ENCODE measurements around the gene NUDT4. TPM values are rescaled to one million over a fixed set of nuclear protein-coding genes. Genes with fewer than 3 reads are reported as not detected.
"Not testable (repeated sequence)": the region's sequence is repeated elsewhere in the genome, so short reads cannot be mapped to it uniquely, and the experiment has no call there.

The NUDT4 gene
- total RNA-seq, 1 donor from 2014 or later: 91.7 TPM

DNA sequence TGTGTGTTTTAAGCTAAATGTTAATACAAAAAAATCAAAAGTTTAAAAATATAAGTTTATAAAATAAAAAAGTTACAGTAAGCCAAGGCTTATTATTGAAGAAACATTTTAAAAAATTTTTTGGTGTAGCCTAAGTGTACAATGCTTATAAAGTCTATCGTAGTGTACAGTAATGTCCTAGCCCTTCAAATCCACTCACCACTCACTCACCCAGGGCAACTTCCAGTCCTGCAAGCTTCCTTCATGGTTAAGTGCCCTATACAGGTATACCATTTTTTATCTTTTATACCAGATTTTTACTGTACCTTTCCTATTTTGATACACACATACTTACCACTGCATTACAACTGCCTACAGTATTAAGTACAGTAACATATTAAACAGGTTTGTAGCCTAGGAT lies 52.1 kb downstream of the NUDT4 start:
- Mint-ChIP-seq H3K27ac (ENCODE audit: unreplicated experiment) (no peak overlapping the region), H3K9me3 (ENCODE audit: unreplicated experiment) (no peaks in the 10 kb centered on the region), H3K4me3 (ENCODE audit: unreplicated experiment) (no peak overlapping the region)

DNA sequence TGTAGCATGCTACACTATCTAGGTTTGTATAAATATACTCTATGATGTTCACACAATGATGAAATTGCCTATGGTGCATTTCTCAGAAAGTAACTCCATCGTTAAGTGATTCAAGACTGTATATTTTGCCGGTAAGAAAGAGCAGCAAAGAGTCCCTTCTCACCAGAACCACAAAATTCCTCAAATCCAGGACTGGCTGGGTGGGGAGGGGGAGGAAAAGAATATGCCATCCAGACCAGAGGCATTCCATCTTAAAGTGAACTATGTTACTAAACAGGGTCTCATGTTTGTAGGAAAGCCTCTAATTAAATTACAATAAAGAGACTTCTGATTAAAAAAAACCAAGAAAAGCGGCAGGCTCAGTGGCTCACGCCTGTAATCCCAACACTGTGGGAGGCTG lies 52.6 kb downstream of the NUDT4 start:
- H3K27me3 Mint-ChIP-seq (ENCODE audit: unreplicated experiment): peaks cover 2% of the 10 kb centered on the region
- no peaks in the 10 kb centered on the region for H3K36me3 Mint-ChIP-seq (ENCODE audit: low read depth, unreplicated experiment)
- H3K4me1 Mint-ChIP-seq (ENCODE audit: unreplicated experiment): peaks cover 20% of the 10 kb centered on the region
- H3K9me3 Mint-ChIP-seq (ENCODE audit: unreplicated experiment): no peaks in the 10 kb centered on the region
- H3K27ac Mint-ChIP-seq (ENCODE audit: unreplicated experiment): no peak overlapping the region
- TF ChIP-seq, protein P1, sequence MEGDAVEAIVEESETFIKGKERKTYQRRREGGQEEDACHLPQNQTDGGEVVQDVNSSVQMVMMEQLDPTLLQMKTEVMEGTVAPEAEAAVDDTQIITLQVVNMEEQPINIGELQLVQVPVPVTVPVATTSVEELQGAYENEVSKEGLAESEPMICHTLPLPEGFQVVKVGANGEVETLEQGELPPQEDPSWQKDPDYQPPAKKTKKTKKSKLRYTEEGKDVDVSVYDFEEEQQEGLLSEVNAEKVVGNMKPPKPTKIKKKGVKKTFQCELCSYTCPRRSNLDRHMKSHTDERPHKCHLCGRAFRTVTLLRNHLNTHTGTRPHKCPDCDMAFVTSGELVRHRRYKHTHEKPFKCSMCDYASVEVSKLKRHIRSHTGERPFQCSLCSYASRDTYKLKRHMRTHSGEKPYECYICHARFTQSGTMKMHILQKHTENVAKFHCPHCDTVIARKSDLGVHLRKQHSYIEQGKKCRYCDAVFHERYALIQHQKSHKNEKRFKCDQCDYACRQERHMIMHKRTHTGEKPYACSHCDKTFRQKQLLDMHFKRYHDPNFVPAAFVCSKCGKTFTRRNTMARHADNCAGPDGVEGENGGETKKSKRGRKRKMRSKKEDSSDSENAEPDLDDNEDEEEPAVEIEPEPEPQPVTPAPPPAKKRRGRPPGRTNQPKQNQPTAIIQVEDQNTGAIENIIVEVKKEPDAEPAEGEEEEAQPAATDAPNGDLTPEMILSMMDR (IDR thresholded peaks at IDR 0.05; ENCODE audit: unreplicated experiment): no peak
- H3K4me3 Mint-ChIP-seq (ENCODE audit: unreplicated experiment): no peak overlapping the region
- no peak for DNase-seq (ENCODE audit: low spot score)

More for the DNA sequence above, 52.1 kb downstream of the NUDT4 start:
- Mint-ChIP-seq H3K27me3 (ENCODE audit: unreplicated experiment) (peaks cover 2% of the 10 kb centered on the region), H3K36me3 (ENCODE audit: low read depth, unreplicated experiment) (no peaks in the 10 kb centered on the region), H3K4me1 (ENCODE audit: unreplicated experiment) (peaks cover 22% of the 10 kb centered on the region)
- DNase-seq (ENCODE audit: low spot score): no peak
- TF ChIP-seq, protein P1 (IDR thresholded peaks at IDR 0.05; ENCODE audit: unreplicated experiment): no peak

DNA sequence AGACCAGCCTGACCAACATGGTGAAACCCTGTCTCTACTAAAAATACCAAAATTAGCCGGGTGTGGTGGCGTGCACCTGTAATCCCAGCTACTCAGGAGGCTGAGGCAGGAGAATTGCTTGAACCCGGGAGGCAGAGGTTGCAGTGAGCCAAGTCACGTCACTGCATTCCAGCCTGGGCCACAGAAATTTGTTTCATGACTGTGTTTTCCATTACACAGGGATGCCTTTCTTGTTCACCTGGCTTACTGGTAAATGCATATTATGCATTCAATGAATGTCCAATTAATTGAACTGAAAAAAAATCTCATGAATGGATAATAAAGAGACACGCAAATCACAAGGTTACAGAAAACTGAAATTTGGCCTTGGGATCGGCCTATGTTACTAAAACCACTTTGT lies 54.3 kb downstream of the NUDT4 start:
- H3K27ac Mint-ChIP-seq (ENCODE audit: unreplicated experiment); DNase-seq (ENCODE audit: low spot score); H3K27me3 Mint-ChIP-seq (ENCODE audit: unreplicated experiment); H3K9me3 Mint-ChIP-seq (ENCODE audit: unreplicated experiment); H3K36me3 Mint-ChIP-seq (ENCODE audit: low read depth, unreplicated experiment); H3K4me1 Mint-ChIP-seq (ENCODE audit: unreplicated experiment); H3K4me3 Mint-ChIP-seq (ENCODE audit: unreplicated experiment): not testable (repeated sequence)

DNA sequence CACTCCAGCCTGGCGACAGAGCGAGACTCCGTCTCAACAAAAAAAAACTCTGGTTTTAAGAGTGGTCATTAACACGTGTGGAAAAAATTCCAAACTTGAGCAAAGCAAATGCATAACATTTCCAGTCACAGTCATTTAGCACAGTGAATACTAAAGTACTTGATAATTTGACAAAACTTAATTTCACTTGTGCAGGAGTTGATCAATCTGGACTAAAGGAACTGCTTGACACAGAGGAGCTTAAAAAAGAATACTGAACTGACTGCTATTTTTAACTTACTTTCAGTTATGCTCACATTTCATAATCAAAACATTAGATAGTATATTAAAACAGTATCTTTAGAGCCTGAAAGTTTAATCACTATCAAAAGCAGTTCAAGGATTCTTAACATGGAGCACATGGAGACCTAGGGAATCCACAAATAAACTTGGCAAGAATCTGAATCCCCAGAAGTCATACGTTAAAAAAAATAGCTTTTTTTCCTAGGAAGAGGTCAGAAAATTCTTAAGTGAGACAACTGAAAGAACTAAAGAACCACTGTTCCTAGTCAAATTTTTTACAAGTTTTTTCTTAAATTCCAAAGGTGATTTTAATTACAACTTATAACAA lies 56.6 kb downstream of the NUDT4 start:
- H3K27ac Mint-ChIP-seq (ENCODE audit: unreplicated experiment): no peak overlapping the region
- H3K4me3 Mint-ChIP-seq (ENCODE audit: unreplicated experiment): no peak overlapping the region
- peaks cover 4% of the 10 kb centered on the region for H3K27me3 Mint-ChIP-seq (ENCODE audit: unreplicated experiment)
- no peaks in the 10 kb centered on the region for H3K36me3 Mint-ChIP-seq (ENCODE audit: low read depth, unreplicated experiment)
- DNase-seq (ENCODE audit: low spot score): no peak
- H3K9me3 Mint-ChIP-seq (ENCODE audit: unreplicated experiment): no peaks in the 10 kb centered on the region
- TF ChIP-seq, protein P1 (IDR thresholded peaks at IDR 0.05; ENCODE audit: unreplicated experiment): no peak
- peaks cover 30% of the 10 kb centered on the region for H3K4me1 Mint-ChIP-seq (ENCODE audit: unreplicated experiment)

DNA sequence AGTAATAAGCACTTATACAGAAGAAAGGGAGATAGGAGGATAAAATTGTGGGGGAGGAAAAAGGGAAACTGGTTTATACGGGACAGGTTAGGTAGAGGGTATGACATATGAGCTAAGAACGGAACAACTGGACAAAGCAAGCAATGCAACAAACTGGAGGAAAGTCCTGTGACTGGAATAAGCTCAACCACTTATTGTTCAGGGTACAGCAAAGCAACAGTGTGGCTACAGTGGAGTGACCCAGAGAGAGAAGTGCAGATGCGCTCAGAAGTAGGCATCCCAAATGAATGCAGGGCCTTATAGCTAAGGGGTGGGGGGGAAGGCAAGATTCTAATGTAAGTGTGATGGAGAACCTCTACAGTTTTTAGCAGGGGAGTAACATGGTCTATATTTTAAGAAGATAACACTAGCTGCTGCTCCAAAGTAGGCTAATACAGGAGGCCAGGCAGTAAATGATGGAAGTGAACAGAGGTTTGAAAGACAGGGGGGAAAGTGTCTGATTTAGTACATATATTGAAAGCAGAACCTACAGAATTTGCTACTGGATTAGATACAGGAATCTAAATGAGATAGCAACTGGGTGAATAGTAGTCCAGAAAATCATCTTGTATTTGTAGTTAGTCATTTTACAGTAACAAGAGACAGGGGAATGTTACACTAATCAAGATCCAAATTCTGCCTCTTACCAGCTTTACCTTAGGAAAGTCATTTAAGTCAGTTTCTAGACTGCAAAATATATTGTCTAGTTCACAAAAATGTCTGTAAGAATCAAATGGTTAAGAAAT lies 60.7 kb downstream of the NUDT4 start:
- Mint-ChIP-seq H3K36me3 (ENCODE audit: low read depth, unreplicated experiment) (peaks cover 10% of the 10 kb centered on the region), H3K9me3 (ENCODE audit: unreplicated experiment) (no peaks in the 10 kb centered on the region), H3K27me3 (ENCODE audit: unreplicated experiment) (peaks cover 13% of the 10 kb centered on the region), H3K4me3 (ENCODE audit: unreplicated experiment) (peak overlapping the region; percentile 42), H3K27ac (ENCODE audit: unreplicated experiment) (peak overlapping the region; percentile 7), H3K4me1 (ENCODE audit: unreplicated experiment) (peaks cover 44% of the 10 kb centered on the region)
- TF ChIP-seq, protein P1 (IDR thresholded peaks at IDR 0.05; ENCODE audit: unreplicated experiment): no peak
- DNase-seq (ENCODE audit: low spot score): no peak
